D721Med (cell line): ENCODE results near the gene CCDC85C.

Experiments used
- DNase-seq: peaks from one replicate; pipeline ENCODE4 v3.0.0; 2011; ENCODE audit warnings: low spot score; ENCODE audit not compliant: insufficient read length
- FAIRE-seq: peaks from 2 replicates; lab custom pipeline; 2011; peaks lifted over from hg19 to GRCh38; lab: Jason Lieb, UNC
- TF ChIP-seq, protein P1 (sequence below): IDR thresholded peaks from 2 replicates; pipeline ENCODE4 v1.5.1; 2012; ENCODE audit warnings: mild to moderate bottlenecking, control low read depth; ENCODE audit not compliant: insufficient read depth; ENCODE audit errors: missing control alignments

The CCDC85C gene

DNA sequence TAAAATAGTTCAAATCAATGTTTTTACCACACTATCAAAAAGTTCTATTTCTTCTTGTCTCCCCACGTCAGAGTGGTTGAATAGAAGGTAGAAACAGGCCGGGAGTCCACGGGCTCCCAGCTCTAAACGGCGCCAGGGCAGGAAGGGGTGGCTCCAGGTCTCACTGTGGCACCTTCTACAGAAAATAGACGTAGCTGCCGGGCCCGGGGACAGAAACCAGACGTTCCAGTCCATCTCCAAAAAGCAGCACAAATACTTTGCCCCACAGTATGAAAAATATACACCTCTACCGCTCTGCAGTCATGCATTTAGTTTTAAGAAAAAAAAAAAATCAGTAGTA is 91.9 kb downstream of the CCDC85C start:
- DNase-seq (no peak), FAIRE-seq (no peak)
- TF ChIP-seq, protein P1, sequence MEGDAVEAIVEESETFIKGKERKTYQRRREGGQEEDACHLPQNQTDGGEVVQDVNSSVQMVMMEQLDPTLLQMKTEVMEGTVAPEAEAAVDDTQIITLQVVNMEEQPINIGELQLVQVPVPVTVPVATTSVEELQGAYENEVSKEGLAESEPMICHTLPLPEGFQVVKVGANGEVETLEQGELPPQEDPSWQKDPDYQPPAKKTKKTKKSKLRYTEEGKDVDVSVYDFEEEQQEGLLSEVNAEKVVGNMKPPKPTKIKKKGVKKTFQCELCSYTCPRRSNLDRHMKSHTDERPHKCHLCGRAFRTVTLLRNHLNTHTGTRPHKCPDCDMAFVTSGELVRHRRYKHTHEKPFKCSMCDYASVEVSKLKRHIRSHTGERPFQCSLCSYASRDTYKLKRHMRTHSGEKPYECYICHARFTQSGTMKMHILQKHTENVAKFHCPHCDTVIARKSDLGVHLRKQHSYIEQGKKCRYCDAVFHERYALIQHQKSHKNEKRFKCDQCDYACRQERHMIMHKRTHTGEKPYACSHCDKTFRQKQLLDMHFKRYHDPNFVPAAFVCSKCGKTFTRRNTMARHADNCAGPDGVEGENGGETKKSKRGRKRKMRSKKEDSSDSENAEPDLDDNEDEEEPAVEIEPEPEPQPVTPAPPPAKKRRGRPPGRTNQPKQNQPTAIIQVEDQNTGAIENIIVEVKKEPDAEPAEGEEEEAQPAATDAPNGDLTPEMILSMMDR, result no peak

DNA sequence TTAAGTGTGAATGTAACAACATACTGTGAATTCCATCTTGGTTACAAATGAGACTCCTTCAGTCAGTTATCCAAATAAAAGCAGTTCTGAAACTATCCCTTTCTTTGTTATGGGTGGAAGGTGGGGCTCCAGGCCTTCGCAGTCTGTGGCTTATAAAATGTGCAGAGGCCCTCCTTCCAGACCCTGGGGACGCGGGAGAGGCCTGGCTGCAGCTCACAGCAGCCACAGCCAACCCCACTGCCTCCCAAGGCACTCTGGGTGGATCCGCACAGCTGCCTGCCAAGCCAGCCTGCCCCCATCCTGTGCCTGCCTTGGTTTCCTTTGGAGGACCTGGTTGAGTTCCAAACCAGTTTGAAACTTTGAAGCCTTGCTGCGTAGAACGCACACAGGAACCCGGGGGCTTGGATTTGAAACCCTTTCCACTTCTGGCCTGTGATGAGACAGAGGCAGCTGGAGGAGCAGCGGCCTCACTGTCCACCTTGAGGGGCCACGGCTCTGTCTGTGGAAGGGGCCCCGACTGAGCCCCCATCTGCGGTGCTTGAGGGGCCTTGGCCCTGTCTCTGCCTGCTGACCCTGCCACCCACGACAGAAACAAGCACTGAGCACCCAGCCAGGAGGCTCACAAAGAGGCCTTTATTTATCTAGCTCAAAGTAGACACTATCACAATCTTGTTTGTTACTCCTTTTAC is 92.4 kb downstream of the CCDC85C start:
- TF ChIP-seq, protein P1, result no peak
- no peak for FAIRE-seq
- DNase-seq, result no peak

DNA sequence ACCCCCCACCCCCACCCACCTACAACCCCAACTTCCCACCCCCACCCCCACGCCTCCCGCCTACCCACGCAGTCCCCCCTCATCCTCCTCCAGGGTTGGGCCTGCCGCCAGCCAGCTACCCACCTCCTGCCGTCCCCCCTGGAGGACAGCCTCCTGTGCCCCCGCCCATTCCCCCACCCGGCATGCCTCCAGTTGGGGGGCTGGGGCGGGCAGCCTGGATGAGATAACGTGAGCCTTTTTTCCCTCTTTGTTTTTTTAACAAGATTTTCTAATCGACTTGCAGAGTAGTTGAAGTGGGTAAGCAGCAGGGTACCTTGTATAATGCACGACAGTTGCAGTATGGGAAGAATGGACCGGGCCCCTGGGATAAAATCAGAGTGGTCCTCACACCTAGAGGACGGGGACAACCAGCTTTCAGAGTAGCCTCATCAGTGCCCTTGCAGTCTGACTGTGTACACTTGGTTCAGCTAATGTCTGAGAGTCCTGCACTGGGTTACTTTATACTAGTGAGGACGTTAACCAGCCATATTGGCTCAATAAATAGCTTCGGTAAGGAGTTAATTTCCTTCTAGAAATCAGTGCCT is 93.4 kb downstream of the CCDC85C start:
- FAIRE-seq, result no peak
- DNase-seq, result no peak
- TF ChIP-seq, protein P1, result no peak

DNA sequence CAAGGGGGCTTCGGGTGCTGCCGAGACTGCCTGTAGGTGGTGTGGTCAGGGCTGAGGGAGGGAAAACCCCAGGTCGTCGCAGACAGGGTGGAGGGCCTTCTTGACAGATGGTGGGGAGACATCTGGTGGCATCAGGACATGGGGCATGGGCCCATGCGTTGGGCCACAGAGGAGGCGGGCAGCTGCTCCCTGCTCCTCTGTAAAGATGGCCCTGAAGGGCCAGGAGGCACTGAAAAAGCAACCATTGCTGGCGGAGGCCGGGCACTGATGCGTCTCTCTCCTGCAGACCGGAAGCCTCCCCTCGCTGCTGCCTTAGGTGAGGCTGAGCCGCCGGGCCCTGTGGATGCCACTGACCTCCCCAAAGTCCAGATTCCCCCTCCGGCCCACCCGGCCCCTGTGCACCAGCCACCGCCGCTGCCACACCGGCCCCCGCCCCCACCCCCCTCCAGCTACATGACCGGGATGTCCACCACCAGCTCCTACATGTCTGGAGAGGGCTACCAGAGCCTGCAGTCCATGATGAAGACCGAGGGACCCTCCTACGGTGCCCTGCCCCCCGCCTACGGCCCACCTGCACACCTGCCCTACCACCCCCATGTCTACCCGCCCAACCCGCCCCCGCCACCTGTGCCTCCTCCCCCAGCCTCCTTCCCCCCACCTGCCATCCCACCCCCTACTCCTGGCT is 94.0 kb downstream of the CCDC85C start:
- FAIRE-seq (no peak), DNase-seq (no peak)
- TF ChIP-seq, protein P1, result no peak

DNA sequence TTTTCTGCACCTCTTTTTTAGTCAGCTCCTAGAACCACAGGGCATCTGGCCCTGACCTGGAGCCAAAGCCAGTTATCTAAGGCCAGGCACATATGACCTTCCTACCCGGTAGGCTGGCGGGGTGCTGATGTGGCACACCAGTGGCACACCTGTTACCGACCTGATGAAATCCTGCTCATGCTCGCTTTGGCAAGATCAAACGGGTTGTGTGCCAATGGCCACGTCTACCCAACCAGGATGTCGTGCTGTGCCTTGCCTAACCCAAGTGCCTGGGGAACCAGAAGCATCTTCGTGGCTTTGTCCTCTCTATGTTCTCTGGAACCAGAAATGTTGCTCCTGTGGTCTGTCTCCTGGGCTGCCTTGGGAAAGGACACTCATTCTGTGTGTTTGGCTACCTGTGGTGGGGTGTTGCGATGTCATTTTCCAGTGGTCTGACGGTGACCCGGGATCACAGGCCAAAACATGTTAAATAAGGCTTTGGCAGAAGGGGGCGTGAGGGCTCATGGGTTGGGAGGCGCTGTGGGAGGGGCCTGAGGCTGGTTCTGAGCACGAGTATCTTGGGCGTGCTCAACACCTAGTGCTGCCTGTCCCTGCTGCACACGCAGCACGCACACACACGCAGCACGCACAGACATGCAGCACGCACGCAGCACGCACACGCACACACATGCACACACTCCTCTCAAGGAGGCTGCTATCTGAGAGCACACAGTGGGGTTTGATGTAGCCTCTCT is 94.9 kb downstream of the CCDC85C start:
- TF ChIP-seq, protein P1, result no peak
- no peak for DNase-seq

DNA sequence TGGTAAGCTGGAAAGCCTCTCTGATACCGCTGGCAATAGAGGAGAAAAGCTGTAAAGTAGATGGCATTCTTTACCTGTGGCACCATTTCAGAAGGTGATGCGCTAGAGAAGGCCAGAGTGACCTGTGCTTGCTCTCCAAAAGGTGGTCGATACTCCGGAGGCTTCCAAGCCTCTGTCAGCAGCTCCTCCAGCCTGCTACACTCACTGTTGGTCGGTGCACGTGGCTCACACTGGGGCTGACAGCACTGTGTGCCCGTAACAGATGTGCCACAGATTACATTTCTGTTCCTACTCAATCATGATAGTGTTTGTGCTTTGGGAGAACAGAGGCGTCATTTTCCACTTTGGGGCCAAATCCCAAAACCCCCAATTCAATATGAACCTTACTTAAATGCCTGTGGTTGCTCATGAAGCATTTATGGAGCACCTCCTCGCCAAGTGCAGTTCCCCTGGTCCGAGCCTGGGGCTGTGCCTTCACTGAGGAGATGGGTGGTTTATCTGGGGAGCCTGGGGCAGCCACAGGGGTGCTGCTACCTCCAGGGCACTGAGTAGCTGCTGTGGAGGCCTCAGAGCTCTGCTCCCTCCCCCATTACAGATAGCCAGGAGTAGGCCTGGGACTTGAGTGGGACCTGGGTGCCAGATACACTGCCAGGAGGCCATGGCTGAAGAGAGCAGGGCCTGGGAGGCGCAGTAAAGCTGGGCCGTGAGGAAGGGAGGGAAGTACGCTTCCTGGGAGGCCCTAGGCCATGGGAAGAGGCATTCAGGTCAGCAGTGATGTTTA is 96.0 kb downstream of the CCDC85C start:
- FAIRE-seq (no peak), DNase-seq (no peak)
- TF ChIP-seq, protein P1, result no peak

More for the DNA sequence above, 94.9 kb downstream of the CCDC85C start:
- FAIRE-seq, result no peak
